HL-60/S4 (cell line): Measurements from ENCODE around the gene PIK3R5.

Experiments
- in situ Hi-C: fragments of 300-500 bp; cut with MboI; formaldehyde crosslinking; loops from 2 replicates; pipeline ENCODE4 v1.14.3; 2022; ENCODE audit warnings: low sequenced_read_pairs

PIK3R5 gene

GRCh38 chr17:8965394-8966168 is at the start of gene PIK3R5:
TSS of gene PIK3R5 (minus strand) at chr17:8965707. CDS start at chr17:8911494, 54,213 bp downstream.
- in situ Hi-C loops: no loop called here

GRCh38 chr17:9011001-9011400 is 45.5 kb upstream of the PIK3R5 start:
- in situ Hi-C loops: no loop called here

GRCh38 chr17:9009737-9010136 is 44.2 kb upstream of the PIK3R5 start:
- in situ Hi-C loops: no loop called here

- in situ Hi-C loops: no loop called here
Observed at GRCh38 chr17:9009096-9009495, 43.6 kb upstream of the PIK3R5 start.

- in situ Hi-C loops: no loop called here
Observed at GRCh38 chr17:9007052-9007714, 41.7 kb upstream of the PIK3R5 start.

GRCh38 chr17:9006175-9006767 is 40.8 kb upstream of the PIK3R5 start:
- in situ Hi-C loops: no loop called here

GRCh38 chr17:9004961-9005285 is 39.4 kb upstream of the PIK3R5 start:
- in situ Hi-C loops: no loop called here

GRCh38 chr17:9004132-9004960 is 38.8 kb upstream of the PIK3R5 start:
- in situ Hi-C loops: no loop called here

GRCh38 chr17:9003355-9004131 is 38.0 kb upstream of the PIK3R5 start:
- in situ Hi-C loops: no loop called here

GRCh38 chr17:9002606-9003354 is 37.3 kb upstream of the PIK3R5 start:
- in situ Hi-C loops: no loop called here

- in situ Hi-C loops: no loop called here
Observed at GRCh38 chr17:9002227-9002605, 36.7 kb upstream of the PIK3R5 start.

GRCh38 chr17:9001559-9001958 is 36.1 kb upstream of the PIK3R5 start:
- in situ Hi-C loops: no loop called here

GRCh38 chr17:8997994-8998628 is 32.6 kb upstream of the PIK3R5 start:
- in situ Hi-C loops: loop anchor here (25.0 kb wide), 1 partner anchor 539 kb away; no protein-coding TSS in a partner anchor

- in situ Hi-C loops: loop anchor here (25.0 kb wide), 1 partner anchor 542 kb away; no protein-coding TSS in a partner anchor
Observed at GRCh38 chr17:8995711-8996110, 30.2 kb upstream of the PIK3R5 start.

GRCh38 chr17:8994319-8994718 is 28.8 kb upstream of the PIK3R5 start:
- in situ Hi-C loops: loop anchor here (25.0 kb wide), 1 partner anchor 543 kb away; no protein-coding TSS in a partner anchor

- in situ Hi-C loops: loop anchor here (25.0 kb wide), 1 partner anchor 546 kb away; no protein-coding TSS in a partner anchor
Observed at GRCh38 chr17:8991514-8992285, 26.2 kb upstream of the PIK3R5 start.

GRCh38 chr17:8988263-8988935 is 22.9 kb upstream of the PIK3R5 start:
- in situ Hi-C loops: loop anchor here (25.0 kb wide), 1 partner anchor 549 kb away; no protein-coding TSS in a partner anchor

GRCh38 chr17:8986295-8986694 is 20.8 kb upstream of the PIK3R5 start:
- in situ Hi-C loops: loop anchor here (25.0 kb wide), 1 partner anchor 551 kb away; no protein-coding TSS in a partner anchor
